Natural killer cell (primary cell): ENCODE measurements around the gene FGF16. TPM values are rescaled to one million over a fixed set of nuclear protein-coding genes. Genes with fewer than 3 reads are reported as not detected.

ENCODE experiments used
- ATAC-seq, 3 donors: fragments of 150-1000 bp in 2 of 3; fragments of 200-7000 bp in 1 of 3; cut with Tn5 transposase; 1 replicate in 1 of 3; 2 replicates in 2 of 3; pipeline ENCODE4 v1.10.0; 2021; ENCODE audit warnings: mild to moderate bottlenecking in 2 of 3, moderate library complexity in 2 of 3
- DNase-seq, 2 donors: peaks; one replicate each; pipeline versions ENCODE4 v3.0.0 to v3.0.0-alpha.2; 2013 to 2021; ENCODE audit warnings: mixed read lengths in 1 of 2
- H3K27ac ChIP-seq: one replicate; pipeline ENCODE4 v1.5.1; 2013; ENCODE audit warnings: mild to moderate bottlenecking, low read length
- H3K27me3 ChIP-seq: one replicate; pipeline ENCODE4 v1.6.1; 2013; ENCODE audit warnings: low read length; ENCODE audit not compliant: control insufficient read depth, insufficient read depth
- H3K36me3 ChIP-seq: one replicate; pipeline ENCODE4 v1.6.1; 2013; ENCODE audit warnings: low read length; ENCODE audit not compliant: control insufficient read depth, insufficient read depth
- H3K4me1 ChIP-seq: one replicate; pipeline ENCODE4 v1.6.1; 2013; ENCODE audit warnings: low read length; ENCODE audit not compliant: control insufficient read depth, insufficient read depth
- H3K4me3 ChIP-seq: one replicate; pipeline ENCODE4 v1.5.1; 2013; ENCODE audit warnings: low read length
- H3K9me3 ChIP-seq: one replicate; pipeline ENCODE4 v1.6.1; 2013; ENCODE audit warnings: low read length; ENCODE audit not compliant: control insufficient read depth, insufficient read depth
- H3K27ac Mint-ChIP-seq, 2 donors: one replicate each; pipeline ENCODE4 v1.8.0; 2022; ENCODE audit warnings: mild to moderate bottlenecking in 2 of 2, mixed read lengths in 2 of 2, moderate library complexity in 1 of 2
- H3K27me3 Mint-ChIP-seq, 2 donors: one replicate each; pipeline ENCODE4 v1.8.0; 2022; ENCODE audit warnings: low read depth in 2 of 2, mixed read lengths in 2 of 2
- H3K36me3 Mint-ChIP-seq: one replicate; pipeline ENCODE4 v1.8.0; 2022; ENCODE audit warnings: mixed read lengths
- H3K4me1 Mint-ChIP-seq, 2 donors: one replicate each; pipeline ENCODE4 v1.8.0; 2022; ENCODE audit warnings: mixed read lengths in 2 of 2
- H3K4me3 Mint-ChIP-seq: one replicate; pipeline ENCODE4 v1.8.0; 2022; ENCODE audit warnings: mild to moderate bottlenecking, moderate library complexity, mixed read lengths
- H3K9me3 Mint-ChIP-seq, 2 donors: one replicate each; pipeline ENCODE4 v1.8.0; 2022; ENCODE audit warnings: mixed read lengths in 2 of 2
- CTCF ChIP-seq: fragments of 200-600 bp; IDR thresholded peaks from one replicate; pipeline ENCODE4 v1.8.0; 2022; ENCODE audit warnings: antibody characterized with exemption
- WGBS: methylation state at CpG from one replicate; pipeline ENCODE4 v1.1.7; 2013; ENCODE audit warnings: missing lambda C conversion rate; ENCODE audit not compliant: insufficient coverage; 5-methylcytosine and 5-hydroxymethylcytosine counted together
- intact Hi-C: fragments of 100-400 bp; cut with micrococcal nuclease; formaldehyde crosslinking; loops from one replicate; pipeline ENCODE4 v1.14.2; 2022
- total RNA-seq, 4 donors: library from RNA; stranded (reverse); fragments of 120-200 nt in 1 of 4; gene quantifications; one replicate each; pipeline versions ENCODE4 v1.2.3 to v1.2.4, GENCODE V29; 2013 to 2022

Gene FGF16
- total RNA-seq, 3 donors from 2014 or later (not counting 1 experiment from before 2014, with no cell fraction given) = not detected

GRCh38 chrX:77444075-77444474 lies 3.1 kb upstream of the FGF16 start:
- Histone ChIP-seq H3K36me3 (no peaks in the 10 kb centered on the region), H3K27ac (no peak overlapping the region), H3K4me1 (peaks cover 22% of the 10 kb centered on the region), H3K27me3 (peaks cover 9% of the 10 kb centered on the region), H3K9me3 (no peaks in the 10 kb centered on the region), H3K4me3 (no peak overlapping the region)
- no peak for TF ChIP-seq CTCF
- no CpG with 5 or more reads among the region's 1 CpG for WGBS
- no peak overlapping the region for H3K27ac Mint-ChIP-seq
- DNase-seq = no peak
- H3K36me3 Mint-ChIP-seq = no peaks in the 10 kb centered on the region
- intact Hi-C loops = no loop called here
- peaks cover 21 to 38% of the 10 kb centered on the region in 2 donors for H3K27me3 Mint-ChIP-seq
- H3K9me3 Mint-ChIP-seq = no peaks in the 10 kb centered on the region
- no peak overlapping the region for H3K4me3 Mint-ChIP-seq
- no peak for ATAC-seq
- H3K4me1 Mint-ChIP-seq = peaks cover 8 to 15% of the 10 kb centered on the region in 2 donors

GRCh38 chrX:77444545-77444944 lies 2.6 kb upstream of the FGF16 start:
- no peak overlapping the region for H3K4me3 Mint-ChIP-seq
- Histone ChIP-seq H3K27me3 (peaks cover 9% of the 10 kb centered on the region), H3K36me3 (no peaks in the 10 kb centered on the region), H3K4me3 (no peak overlapping the region), H3K27ac (no peak overlapping the region), H3K4me1 (peaks cover 22% of the 10 kb centered on the region), H3K9me3 (no peaks in the 10 kb centered on the region)
- no peak for TF ChIP-seq CTCF
- peaks cover 8 to 15% of the 10 kb centered on the region in 2 donors for H3K4me1 Mint-ChIP-seq
- intact Hi-C loops = no loop called here
- no peaks in the 10 kb centered on the region for H3K36me3 Mint-ChIP-seq
- WGBS = 100% methylated on average over 1 of the region's 3 CpGs
- no peak for DNase-seq
- no peak overlapping the region for H3K27ac Mint-ChIP-seq
- no peaks in the 10 kb centered on the region for H3K9me3 Mint-ChIP-seq
- peaks cover 21 to 38% of the 10 kb centered on the region in 2 donors for H3K27me3 Mint-ChIP-seq
- no peak for ATAC-seq

DNA sequence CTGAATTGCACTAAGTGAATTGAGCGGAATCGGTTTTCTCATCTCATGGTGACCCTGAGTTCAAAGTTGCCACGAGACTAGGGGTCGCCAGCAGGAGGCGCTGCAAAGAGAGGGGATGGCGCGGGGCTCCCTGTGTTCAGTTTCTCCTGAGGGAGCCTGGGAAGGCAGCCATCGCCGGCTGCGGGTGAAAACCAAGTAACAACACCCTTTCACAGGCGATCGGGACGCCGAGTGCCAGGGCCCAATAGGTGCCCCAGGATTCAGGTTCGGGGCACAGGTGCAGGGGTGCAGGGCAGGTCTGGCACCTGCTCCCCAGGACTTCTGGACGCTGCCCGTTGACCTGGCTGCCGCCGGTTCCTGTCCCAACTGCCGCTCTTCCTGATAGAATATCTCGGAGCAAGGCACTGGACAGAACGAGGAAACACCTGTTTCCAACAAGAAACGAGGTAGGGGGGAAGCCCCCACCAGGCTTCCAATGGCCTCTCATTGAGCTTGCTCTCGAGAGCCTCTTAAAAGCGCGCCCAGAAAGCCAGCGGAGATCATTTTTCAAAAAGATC lies 1.1 kb upstream of the FGF16 start:
- Histone ChIP-seq H3K4me3 (peak overlapping the region; percentile 1), H3K36me3 (no peaks in the 10 kb centered on the region), H3K4me1 (peaks cover 22% of the 10 kb centered on the region), H3K27ac (no peak overlapping the region), H3K9me3 (no peaks in the 10 kb centered on the region), H3K27me3 (peaks cover 9% of the 10 kb centered on the region)
- Mint-ChIP-seq H3K9me3 (no peaks in the 10 kb centered on the region), H3K27ac (no peak overlapping the region), H3K4me1 (peaks cover 8 to 15% of the 10 kb centered on the region in 2 donors), H3K36me3 (no peaks in the 10 kb centered on the region), H3K4me3 (peak overlapping the region; percentile 69), H3K27me3 (peaks cover 25 to 38% of the 10 kb centered on the region in 2 donors)
- 3% methylated on average over 27 of the region's 27 CpGs for WGBS
- ATAC-seq = no peak
- intact Hi-C loops = no loop called here
- peak in 1 of 2 donors; percentile 2 for DNase-seq
- no peak for TF ChIP-seq CTCF
